ENCODE results near the gene TES.
A peak's percentile ranks its signal among the peaks of the same experiment; 100 is the strongest.
"Not testable (repeated sequence)": the region's sequence is repeated elsewhere in the genome, so short reads cannot be mapped to it uniquely, and the experiment has no call there.

The TES gene

GRCh38 chr7:116225860-116226259 is 15.5 kb downstream of the TES start:
- DNase-seq = no peak

GRCh38 chr7:116226664-116227063 is 16.3 kb downstream of the TES start:
- no peak for DNase-seq

- no peak for DNase-seq
These were observed 17.4 kb downstream of the TES start for GRCh38 chr7:116227678-116228239.

- DNase-seq = no peak
These were observed 17.9 kb downstream of the TES start for GRCh38 chr7:116228241-116228640.

GRCh38 chr7:116229366-116229765 is 19.0 kb downstream of the TES start:
- DNase-seq = no peak

- no peak for DNase-seq
These were observed 20.1 kb downstream of the TES start for GRCh38 chr7:116230191-116231005.

GRCh38 chr7:116231543-116231942 is 21.2 kb downstream of the TES start:
- DNase-seq = no peak

- DNase-seq = no peak
These were observed 21.6 kb downstream of the TES start for GRCh38 chr7:116231949-116232348.

GRCh38 chr7:116232350-116232749 is 22.0 kb downstream of the TES start:
- DNase-seq = no peak

- DNase-seq = no peak
These were observed 22.6 kb downstream of the TES start for GRCh38 chr7:116232920-116233319.

GRCh38 chr7:116234517-116235200 is 24.3 kb downstream of the TES start:
- no peak for DNase-seq

- no peak for DNase-seq
These were observed 25.0 kb downstream of the TES start for GRCh38 chr7:116235380-116235779.

GRCh38 chr7:116236020-116236630 is 25.8 kb downstream of the TES start:
- no peak for DNase-seq

- DNase-seq = no peak
These were observed 28.7 kb downstream of the TES start for GRCh38 chr7:116239020-116239419.

- no peak for DNase-seq
These were observed 29.1 kb downstream of the TES start for GRCh38 chr7:116239434-116239833.

- no peak for DNase-seq
These were observed 29.8 kb downstream of the TES start for GRCh38 chr7:116240024-116240668.

- no peak for DNase-seq
These were observed 31.0 kb downstream of the TES start for GRCh38 chr7:116241291-116241690.

- DNase-seq = peak; percentile 17
These were observed 31.8 kb downstream of the TES start for GRCh38 chr7:116242178-116242577.

GRCh38 chr7:116242759-116243158 is 32.4 kb downstream of the TES start:
- no peak for DNase-seq

- DNase-seq = not testable (repeated sequence)
These were observed 34.5 kb downstream of the TES start for GRCh38 chr7:116244803-116245202.

- DNase-seq = no peak
These were observed 36.0 kb downstream of the TES start for GRCh38 chr7:116246357-116246756.

- no peak for DNase-seq
These were observed 39.7 kb downstream of the TES start for GRCh38 chr7:116249969-116250553.

GRCh38 chr7:116251675-116252074 is 41.3 kb downstream of the TES start:
- no peak for DNase-seq

Measured in DMS 273 treated with DMSO at 0.1 percent for 48 hours (cell line).